HCT116 (cell line): Measurements from ENCODE around the gene RGS12. TPM values are rescaled to one million over a fixed set of nuclear protein-coding genes. Genes with fewer than 3 reads are reported as not detected.

ENCODE experiments used
- ATAC-seq: fragments of 200-7000 bp; cut with Tn5 transposase; 2 replicates; pipeline ENCODE4 v1.9.1; 2020; ENCODE audit warnings: mild to moderate bottlenecking, moderate library complexity
- Bru-seq: library from RNA; stranded (reverse); fragments of 400-500 nt; gene quantifications from one replicate; lab custom pipeline; 2021; lab: Mats Ljungman, UMichigan
- BruChase-seq, 2 experiments: library from RNA; stranded (reverse); fragments of 400-500 nt; gene quantifications; one replicate each; lab custom pipeline; 2021; lab: Mats Ljungman, UMichigan
- BruUV-seq: library from RNA; stranded (reverse); fragments of 400-500 nt; replicated peaks from 2 replicates; lab custom pipeline; 2021; lab: Mats Ljungman, UMichigan
- CTCF ChIA-PET: fragments of 300-600 bp; sonication (Branson Sonifier 250); formaldehyde crosslinking; loops from one replicate; lab custom pipeline; 2021; ENCODE audit warnings: antibody characterized with exemption; lab: Charles Lee
- POLR2A ChIA-PET: fragments of 300-600, 350-600 bp; sonication (Branson Sonifier 250); formaldehyde crosslinking; loops from one replicate; lab custom pipeline; 2021; ENCODE audit warnings: antibody characterized with exemption; lab: Charles Lee
- RAD21 ChIA-PET, 2 experiments: fragments of 300-600 bp; sonication (Branson Sonifier 250); formaldehyde crosslinking; loops; one replicate each; lab custom pipeline; 2023; ENCODE audit warnings: low total read pairs in 2 of 2; ENCODE audit not compliant: uncharacterized antibody in 2 of 2, unreplicated experiment in 2 of 2, low non-redundant PET in 1 of 2; lab: Charles Lee
- DNase-seq: peaks from one replicate; pipeline ENCODE4 v3.0.0-alpha.2; 2010; ENCODE audit warnings: low read depth, low spot score
- H2AFZ ChIP-seq: fragments of 200-600 bp; shearing (Covaris generic), sonication (generic); 2 replicates; pipeline ENCODE4 v1.6.1; 2017; ENCODE audit warnings: low read depth, mixed run types, mixed read lengths, antibody characterized with exemption, low read length; ENCODE audit not compliant: poor library complexity, severe bottlenecking
- H3K27ac ChIP-seq: 2 replicates; pipeline ENCODE4 v1.5.1; 2012; ENCODE audit warnings: low read depth, low read length
- H3K27me3 ChIP-seq: fragments of 200-600 bp; sonication (generic); 2 replicates; pipeline ENCODE4 v1.6.1; 2016; ENCODE audit warnings: mixed run types, low read length, mixed read lengths; ENCODE audit not compliant: insufficient read depth
- H3K36me3 ChIP-seq, 2 experiments: fragments of 200-500 bp in 1 of 2; fragments of 200-600 bp in 1 of 2; sonication (Bioruptor generic) in 1 of 2; sonication (generic) in 1 of 2; 2 replicates each; pipeline versions ENCODE4 v1.5.1 to v1.6.1; 2014 to 2016; ENCODE audit warnings: low read length in 2 of 2, inconsistent platforms in 1 of 2, mixed read lengths in 1 of 2, mixed run types in 1 of 2; ENCODE audit not compliant: insufficient read depth in 2 of 2, control insufficient read depth in 1 of 2
- H3K4me1 ChIP-seq, 2 experiments: fragments of 200-600 bp in 1 of 2; sonication (generic) in 1 of 2; 2 replicates each; pipeline versions ENCODE4 v1.5.1 to v1.6.1; 2012 to 2017; ENCODE audit warnings: low read length in 2 of 2, inconsistent platforms in 1 of 2, mild to moderate bottlenecking in 1 of 2, mixed read lengths in 1 of 2, mixed run types in 1 of 2, moderate library complexity in 1 of 2; ENCODE audit not compliant: insufficient read depth in 2 of 2, control insufficient read depth in 1 of 2
- H3K4me2 ChIP-seq: fragments of 200-600 bp; sonication (generic); 2 replicates; pipeline ENCODE4 v1.6.1; 2017; ENCODE audit warnings: mixed run types, low read length, mixed read lengths
- H3K4me3 ChIP-seq, 2 experiments: fragments of 200-600 bp in 1 of 2; sonication (generic) in 1 of 2; replicated peaks in 1 of 2; 2 replicates each; pipeline ENCODE4 v1.5.1; 2011 to 2016; ENCODE audit warnings: low read length in 2 of 2, control low read depth in 1 of 2, low read depth in 1 of 2, mild to moderate bottlenecking in 1 of 2, mixed read lengths in 1 of 2, mixed run types in 1 of 2
- H3K79me2 ChIP-seq: fragments of 200-600 bp; sonication (generic); 2 replicates; pipeline ENCODE4 v1.6.1; 2017; ENCODE audit warnings: mild to moderate bottlenecking, mixed run types, low read length, moderate library complexity, mixed read lengths; ENCODE audit not compliant: insufficient read depth
- H3K9ac ChIP-seq: fragments of 200-600 bp; sonication (generic); 2 replicates; pipeline ENCODE4 v1.6.1; 2016; ENCODE audit warnings: low read length, mixed read lengths
- H3K9me2 ChIP-seq: fragments of 200-600 bp; sonication (generic), shearing (Covaris generic); 2 replicates; pipeline ENCODE4 v1.6.1; 2017; ENCODE audit warnings: mixed run types, mild to moderate bottlenecking, moderate library complexity; ENCODE audit not compliant: insufficient read depth
- H3K9me3 ChIP-seq, 2 experiments: fragments of 200-500 bp in 1 of 2; fragments of 200-600 bp in 1 of 2; sonication (Bioruptor generic) in 1 of 2; sonication (generic) in 1 of 2; 2 replicates each; pipeline ENCODE4 v1.6.1; 2014 to 2017; ENCODE audit warnings: low read length in 2 of 2, mixed read lengths in 2 of 2, inconsistent platforms in 1 of 2, low read depth in 1 of 2, mild to moderate bottlenecking in 1 of 2, mixed run types in 1 of 2, moderate library complexity in 1 of 2; ENCODE audit not compliant: control insufficient read depth in 1 of 2, insufficient read depth in 1 of 2
- H4K20me1 ChIP-seq: fragments of 200-600 bp; sonication (generic), shearing (Covaris generic); 2 replicates; pipeline ENCODE4 v1.6.1; 2017; ENCODE audit warnings: mixed run types, mild to moderate bottlenecking, moderate library complexity; ENCODE audit not compliant: insufficient read depth
- EGR1 ChIP-seq: IDR thresholded peaks from 2 replicates; pipeline ENCODE4 v1.6.1; 2012; ENCODE audit warnings: low read depth
- EZH2phosphoT487 ChIP-seq: fragments of 200-600 bp; IDR thresholded peaks from 2 replicates; pipeline ENCODE4 v1.6.1; 2018; ENCODE audit warnings: antibody characterized with exemption, borderline replicate concordance
- POLR2A ChIP-seq: IDR thresholded peaks from 2 replicates; pipeline ENCODE4 v1.7.0; 2011; ENCODE audit warnings: borderline replicate concordance; ENCODE audit not compliant: insufficient read depth, insufficient read length; ENCODE audit errors: extremely low read depth
- POLR2AphosphoS5 ChIP-seq: IDR thresholded peaks from 2 replicates; pipeline ENCODE4 v1.6.1; 2011; ENCODE audit warnings: mild to moderate bottlenecking, low read depth, low read length, moderate library complexity
- RAD21 ChIP-seq: IDR thresholded peaks from 2 replicates; pipeline ENCODE4 v1.6.1; 2012; ENCODE audit warnings: low read depth, mild to moderate bottlenecking
- SIN3A ChIP-seq: IDR thresholded peaks from 2 replicates; pipeline ENCODE4 v1.6.1; 2012; ENCODE audit warnings: low read depth
- TCF7L2 ChIP-seq: IDR thresholded peaks from 2 replicates; pipeline ENCODE4 v1.7.0; 2011; ENCODE audit warnings: borderline replicate concordance, inconsistent platforms; ENCODE audit not compliant: insufficient read depth, insufficient read length; ENCODE audit errors: extremely low read depth
- ZFX ChIP-seq: fragments of 450-650 bp; IDR thresholded peaks from 2 replicates; pipeline ENCODE4 v1.6.1; 2017
- intact Hi-C: fragments of 100-400 bp; cut with micrococcal nuclease; formaldehyde crosslinking; loops from 2 replicates; pipeline ENCODE4 v1.10.0; 2022
- long read RNA-seq: library from polyadenylated mRNA; unstranded; transcript quantifications from one replicate; pipeline ENCODE4 v2.0.0, GENCODE V29; 2021; ENCODE audit not compliant: unreplicated experiment
- polyA plus RNA-seq: library from polyadenylated mRNA; unstranded; fragments of >200 nt; gene quantifications from 2 replicates; pipeline ENCODE4 v1.2.1, GENCODE V29; 2012; ENCODE audit warnings: missing spikeins
- total RNA-seq: library from RNA; stranded (reverse); gene quantifications from one replicate; pipeline ENCODE4 v1.2.1, GENCODE V29; 2021; ENCODE audit not compliant: unreplicated experiment
- TF ChIP-seq, protein P1 (sequence below): IDR thresholded peaks from 2 replicates; pipeline ENCODE4 v1.6.1; 2012
- TF ChIP-seq, protein P2 (sequence below): IDR thresholded peaks from 2 replicates; pipeline ENCODE4 v1.6.1; 2012

RGS12 gene, protein sequence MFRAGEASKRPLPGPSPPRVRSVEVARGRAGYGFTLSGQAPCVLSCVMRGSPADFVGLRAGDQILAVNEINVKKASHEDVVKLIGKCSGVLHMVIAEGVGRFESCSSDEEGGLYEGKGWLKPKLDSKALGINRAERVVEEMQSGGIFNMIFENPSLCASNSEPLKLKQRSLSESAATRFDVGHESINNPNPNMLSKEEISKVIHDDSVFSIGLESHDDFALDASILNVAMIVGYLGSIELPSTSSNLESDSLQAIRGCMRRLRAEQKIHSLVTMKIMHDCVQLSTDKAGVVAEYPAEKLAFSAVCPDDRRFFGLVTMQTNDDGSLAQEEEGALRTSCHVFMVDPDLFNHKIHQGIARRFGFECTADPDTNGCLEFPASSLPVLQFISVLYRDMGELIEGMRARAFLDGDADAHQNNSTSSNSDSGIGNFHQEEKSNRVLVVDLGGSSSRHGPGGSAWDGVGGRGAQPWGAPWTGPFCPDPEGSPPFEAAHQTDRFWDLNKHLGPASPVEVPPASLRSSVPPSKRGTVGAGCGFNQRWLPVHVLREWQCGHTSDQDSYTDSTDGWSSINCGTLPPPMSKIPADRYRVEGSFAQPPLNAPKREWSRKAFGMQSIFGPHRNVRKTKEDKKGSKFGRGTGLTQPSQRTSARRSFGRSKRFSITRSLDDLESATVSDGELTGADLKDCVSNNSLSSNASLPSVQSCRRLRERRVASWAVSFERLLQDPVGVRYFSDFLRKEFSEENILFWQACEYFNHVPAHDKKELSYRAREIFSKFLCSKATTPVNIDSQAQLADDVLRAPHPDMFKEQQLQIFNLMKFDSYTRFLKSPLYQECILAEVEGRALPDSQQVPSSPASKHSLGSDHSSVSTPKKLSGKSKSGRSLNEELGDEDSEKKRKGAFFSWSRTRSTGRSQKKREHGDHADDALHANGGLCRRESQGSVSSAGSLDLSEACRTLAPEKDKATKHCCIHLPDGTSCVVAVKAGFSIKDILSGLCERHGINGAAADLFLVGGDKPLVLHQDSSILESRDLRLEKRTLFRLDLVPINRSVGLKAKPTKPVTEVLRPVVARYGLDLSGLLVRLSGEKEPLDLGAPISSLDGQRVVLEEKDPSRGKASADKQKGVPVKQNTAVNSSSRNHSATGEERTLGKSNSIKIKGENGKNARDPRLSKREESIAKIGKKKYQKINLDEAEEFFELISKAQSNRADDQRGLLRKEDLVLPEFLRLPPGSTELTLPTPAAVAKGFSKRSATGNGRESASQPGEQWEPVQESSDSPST (N-terminal part only)
- total RNA-seq (22.2 TPM), Bru-seq, nascent RNA (percentile 55 among the genes with signal in this experiment), BruChase-seq, experiment 1, labeled RNA remaining after a 6-hour chase (percentile 60 among the genes with signal in this experiment), BruChase-seq, experiment 2, labeled RNA remaining after a 2-hour chase (percentile 61 among the genes with signal in this experiment)
- polyA plus RNA-seq = 17.5 and 28.1 TPM in 2 replicates
- long read RNA-seq, partial matches to known transcripts = 14 of 32 reads
- long read RNA-seq, other reads (novel, unspliced or antisense) = 18 of 32 reads

DNA sequence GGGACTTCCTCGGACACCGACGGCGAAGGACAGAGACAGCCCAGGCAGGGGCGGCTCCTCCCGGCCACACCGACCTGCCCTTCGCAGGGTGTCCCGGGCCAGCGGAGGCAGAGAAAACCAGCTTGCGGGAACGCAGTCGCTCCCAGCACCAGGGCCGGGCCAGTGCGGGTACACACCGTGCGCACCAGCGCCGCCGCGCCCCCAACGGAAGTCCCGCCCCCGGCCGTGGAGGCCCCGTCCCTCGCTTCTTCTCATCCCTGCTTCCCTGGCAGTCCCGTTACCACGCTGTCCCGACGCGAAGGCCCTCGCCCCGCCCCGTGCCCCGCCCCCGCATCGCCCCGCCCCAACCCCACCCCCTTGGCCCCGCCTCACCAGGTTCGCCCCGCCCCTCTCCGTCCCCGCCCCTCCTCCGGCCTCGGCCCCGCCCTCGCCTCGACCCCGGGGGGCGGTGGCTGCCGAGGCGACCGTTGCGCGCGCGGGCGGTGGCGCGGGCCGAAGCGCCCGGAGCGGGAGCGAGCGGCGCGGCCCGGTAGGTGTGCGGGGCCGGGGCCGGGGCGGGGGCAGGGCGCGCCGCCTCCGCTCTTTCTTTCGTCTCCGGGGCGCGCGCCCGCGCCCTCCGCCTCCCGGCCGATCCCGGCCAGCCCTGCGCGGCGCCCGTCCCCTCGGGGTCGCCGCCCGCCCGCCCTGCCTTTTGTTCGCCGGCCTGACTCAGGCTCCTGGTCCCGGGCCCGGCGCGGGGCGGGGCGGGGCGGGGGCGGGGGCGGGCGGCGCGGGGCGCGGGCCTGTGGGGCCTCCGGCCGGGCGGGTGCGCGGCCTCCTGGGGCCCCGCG is at the start of gene RGS12:
TSS of gene RGS12 (plus strand) at position 451 of the 830 bp plus-strand sequence. CDS start 23,150 bp downstream, outside the sequence.
- H3K36me3 ChIP-seq = no peaks in the 10 kb centered on the region
- peak within 1 kb of the TSS; percentile 76 to 79 for H3K4me3 ChIP-seq
- ATAC-seq (peak; percentile 94), DNase-seq (peak; percentile 26)
- peak within 1 kb of the TSS; percentile 98 for H3K4me2 ChIP-seq
- peaks cover 14 to 24% of the 10 kb centered on the region in 2 experiments for H3K4me1 ChIP-seq
- H3K9ac ChIP-seq = peak within 1 kb of the TSS; percentile 77
- H3K27ac ChIP-seq = peak within 1 kb of the TSS; percentile 82
- TF ChIP-seq ZFX = peak; percentile 23; the same call in 1 of the 2 replicates
- peak; percentile 32 for TF ChIP-seq TCF7L2
- peak; percentile 70 for TF ChIP-seq EGR1
- peak; percentile 50 for TF ChIP-seq POLR2A
- no peak for TF ChIP-seq EZH2phosphoT487
- peak; percentile 79; the same call in 1 of the 2 replicates for TF ChIP-seq SIN3A
- TF ChIP-seq, protein P1, sequence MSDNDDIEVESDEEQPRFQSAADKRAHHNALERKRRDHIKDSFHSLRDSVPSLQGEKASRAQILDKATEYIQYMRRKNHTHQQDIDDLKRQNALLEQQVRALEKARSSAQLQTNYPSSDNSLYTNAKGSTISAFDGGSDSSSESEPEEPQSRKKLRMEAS = peak; percentile 83
- TF ChIP-seq RAD21 = no peak
- peak; percentile 84 for TF ChIP-seq POLR2AphosphoS5
- TF ChIP-seq, protein P2, sequence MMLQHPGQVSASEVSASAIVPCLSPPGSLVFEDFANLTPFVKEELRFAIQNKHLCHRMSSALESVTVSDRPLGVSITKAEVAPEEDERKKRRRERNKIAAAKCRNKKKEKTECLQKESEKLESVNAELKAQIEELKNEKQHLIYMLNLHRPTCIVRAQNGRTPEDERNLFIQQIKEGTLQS = no peak
- intact Hi-C loops = no loop called here
- BruUV-seq = no TSS peak
- POLR2A ChIA-PET = no interaction called here
- no peaks in the 10 kb centered on the region for H3K9me2 ChIP-seq
- RAD21 ChIA-PET = no interaction called here
- CTCF ChIA-PET = no interaction called here
- peak within 1 kb of the TSS; percentile 65 for H2AFZ ChIP-seq
- no peaks in the 10 kb centered on the region; a peak in 1 of 4 replicates for H3K9me3 ChIP-seq
- H4K20me1 ChIP-seq = no peaks in the 10 kb centered on the region
- no peaks in the 10 kb centered on the region for H3K27me3 ChIP-seq
- peaks cover 6% of the 10 kb centered on the region; the same call in 1 of the 2 replicates for H3K79me2 ChIP-seq
